ENCODE measurements around the gene FSHB.

DNA sequence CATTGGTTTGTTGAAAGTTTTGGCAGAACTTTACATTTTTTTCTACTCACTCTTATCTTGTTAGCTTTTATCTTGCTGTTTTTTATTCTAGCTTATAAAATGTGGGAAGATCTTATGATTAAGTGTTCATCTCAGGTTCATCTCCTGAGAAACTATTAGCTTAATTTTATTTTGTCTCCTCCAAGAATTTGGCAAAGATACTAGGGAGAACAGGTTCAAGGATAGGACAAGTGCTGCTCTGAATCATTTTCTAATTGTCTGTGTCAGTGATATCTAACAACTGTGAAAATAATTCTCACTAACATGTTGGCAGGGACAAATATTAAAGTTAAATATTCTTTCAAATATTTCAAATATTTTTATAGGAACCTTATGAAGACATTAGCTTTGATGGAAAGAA, 38.2 kb upstream of the FSHB start:
- no peak for TF ChIP-seq EZH2phosphoT487 (IDR thresholded peaks at IDR 0.05; ENCODE audit: borderline replicate concordance, low read depth)
- TF ChIP-seq, protein P1, sequence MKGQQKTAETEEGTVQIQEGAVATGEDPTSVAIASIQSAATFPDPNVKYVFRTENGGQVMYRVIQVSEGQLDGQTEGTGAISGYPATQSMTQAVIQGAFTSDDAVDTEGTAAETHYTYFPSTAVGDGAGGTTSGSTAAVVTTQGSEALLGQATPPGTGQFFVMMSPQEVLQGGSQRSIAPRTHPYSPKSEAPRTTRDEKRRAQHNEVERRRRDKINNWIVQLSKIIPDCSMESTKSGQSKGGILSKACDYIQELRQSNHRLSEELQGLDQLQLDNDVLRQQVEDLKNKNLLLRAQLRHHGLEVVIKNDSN (IDR thresholded peaks at IDR 0.05; ENCODE audit: borderline replicate concordance, low read depth), result no peak
